H1 (cell line): ENCODE data around the gene GCNT1. TPM values are rescaled to one million over a fixed set of nuclear protein-coding genes. Genes with fewer than 3 reads are reported as not detected.

Source experiments
- RAD21 ChIP-seq, 2 experiments: IDR thresholded peaks in 1 of 2; conservative IDR thresholded peaks in 1 of 2; 2 replicates each; pipeline ENCODE4 v1.6.1; 2011; ENCODE audit warnings: low read depth in 2 of 2, low read length in 2 of 2, improper control_type of control experiment in 1 of 2, inconsistent platforms in 1 of 2, mild to moderate bottlenecking in 1 of 2, moderate library complexity in 1 of 2
- polyA plus RNA-seq, 7 experiments: library from polyadenylated mRNA; depleted of rRNA in 3 of 7; stranded (reverse) in 5 of 7; unstranded in 2 of 7; fragments of >200 nt in 5 of 7; fragments of 200-250 nt in 2 of 7; gene quantifications; 1 replicate in 5 of 7; 2 replicates in 1 of 7; 4 replicates in 1 of 7; pipeline versions ENCODE4 v1.2.1 to v1.2.3, GENCODE V29; 2011 to 2013; ENCODE audit warnings: missing spikeins in 2 of 7, mixed read lengths in 2 of 7
- total RNA-seq: library from RNA; stranded (reverse); fragmentation: NEBNext Ultra II Directional; extraction: Animal tissue kit (Norgen Biotek cat#: 25700); gene quantifications from 2 replicates; pipeline ENCODE4 v1.2.1, GENCODE V29; 2021

GCNT1 gene
- total and polyA plus RNA-seq, 2 of the 8 experiments (the other 6 are each of a cell fraction or from before 2014, with no cell fraction given): 13.0 to 16.5 TPM

DNA sequence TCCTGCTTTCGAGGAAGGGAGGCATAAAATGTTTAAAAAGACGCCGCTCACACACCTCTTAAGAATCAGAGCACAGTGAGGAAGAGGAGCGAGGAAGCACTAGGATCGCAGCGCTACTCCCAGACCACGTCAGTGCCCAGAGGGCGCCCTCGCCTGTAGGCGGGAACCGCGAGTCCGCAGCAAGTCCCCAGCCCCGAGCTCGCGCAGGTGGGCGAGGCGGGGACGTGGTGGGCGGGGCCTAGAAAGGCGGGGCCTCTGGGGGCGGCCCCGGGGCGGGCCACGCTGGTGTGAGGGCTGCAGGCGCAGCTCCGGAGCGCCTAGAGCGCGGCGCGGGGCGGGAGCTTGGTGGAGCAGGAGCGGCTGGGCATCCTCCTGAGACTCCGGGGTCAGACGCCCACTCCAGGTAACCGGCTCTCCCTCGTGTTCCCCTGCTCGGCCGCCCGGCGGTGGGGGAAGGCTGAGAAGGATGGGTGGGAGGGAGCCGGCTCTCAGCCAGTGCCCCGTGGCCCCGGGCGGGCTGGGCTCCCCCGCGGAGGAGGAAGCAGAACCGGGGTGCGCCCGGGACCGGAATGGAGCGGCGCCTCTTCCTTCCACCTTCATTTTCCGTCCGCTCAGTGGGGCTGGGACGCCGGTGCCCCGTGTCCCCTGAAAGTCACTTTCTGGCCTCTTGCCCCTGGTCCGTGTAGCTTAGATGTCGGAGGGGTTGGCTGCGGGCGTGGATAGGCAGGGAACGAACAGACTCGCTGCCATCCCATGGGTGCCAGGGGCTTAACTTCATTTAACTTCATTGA is at the start of gene GCNT1 (continued):
- TF ChIP-seq RAD21 (IDR thresholded peaks at IDR 0.05 in 1 of 2, conservative IDR thresholded peaks at IDR 0.05 in 1 of 2; ENCODE audit: low read depth in 2 of 2, low read length in 2 of 2): peak; percentile 66 to 69
